Psoas muscle (tissue), 8 donors: ENCODE results near the gene CDK14. TPM values are rescaled to one million over a fixed set of nuclear protein-coding genes. Genes with fewer than 3 reads are reported as not detected.

Source experiments
- ATAC-seq, 4 donors: fragments of 200-7000 bp; cut with Tn5 transposase; one replicate each; pipeline ENCODE4 v1.9.1; 2020; ENCODE audit warnings: moderate library complexity in 3 of 4, mild to moderate bottlenecking in 2 of 4
- DNase-seq, 2 donors: peaks; one replicate each; pipeline ENCODE4 v3.0.0-alpha.2; 2020
- H3K27ac ChIP-seq: fragments of 200-600 bp; one replicate; pipeline ENCODE4 v1.8.0; 2022
- H3K27me3 ChIP-seq, 3 donors: fragments of 200-600 bp in 1 of 3; one replicate each; pipeline versions ENCODE4 v1.6.1 to v1.8.0; 2013 to 2022; ENCODE audit warnings: low read length in 2 of 3, mild to moderate bottlenecking in 2 of 3, moderate library complexity in 1 of 3; ENCODE audit not compliant: insufficient read depth in 3 of 3
- H3K36me3 ChIP-seq, 2 donors: fragments of 200-600 bp in 1 of 2; one replicate each; pipeline versions ENCODE4 v1.6.1 to v1.8.0; 2013 to 2022; ENCODE audit warnings: low read depth in 1 of 2, mild to moderate bottlenecking in 1 of 2, moderate library complexity in 1 of 2; ENCODE audit not compliant: insufficient read depth in 1 of 2
- H3K4me1 ChIP-seq: fragments of 200-600 bp; one replicate; pipeline ENCODE4 v1.8.0; 2022
- H3K4me3 ChIP-seq: fragments of 200-600 bp; one replicate; pipeline ENCODE4 v1.8.0; 2022; ENCODE audit warnings: mild to moderate bottlenecking
- H3K9me3 ChIP-seq: fragments of 200-600 bp; one replicate; pipeline ENCODE4 v1.8.0; 2022
- CTCF ChIP-seq: fragments of 200-600 bp; IDR thresholded peaks from one replicate; pipeline ENCODE4 v1.8.0; 2022; ENCODE audit warnings: antibody characterized with exemption
- WGBS, 3 donors: extraction: QIAGEN DNeasy Blood & Tissue Kit; methylation state at CpG; one replicate each; pipeline versions ENCODE4 v1.1.6 to v1.1.7; 2013; 5-methylcytosine and 5-hydroxymethylcytosine counted together
- intact Hi-C, 2 donors: fragments of 100-400 bp; cut with DNase I; formaldehyde crosslinking; loops; one replicate each; pipeline versions ENCODE4 v1.11.0 to v1.14.2; 2022
- polyA plus RNA-seq, 3 donors: library from polyadenylated mRNA; stranded (reverse); fragments of 200-250 nt; gene quantifications; one replicate each; pipeline ENCODE4 v1.2.3, GENCODE V29; 2013
- total RNA-seq, 4 donors: library from RNA; stranded (reverse); fragmentation: NEBNext Ultra II Directional in 2 of 4; extraction: Animal tissue kit (Norgen Biotek cat#: 25700) in 2 of 4; gene quantifications; one replicate each; pipeline versions ENCODE4 v1.2.1 to v1.2.4, GENCODE V29; 2021 to 2023
- donor health status: healthy with polysubstance abuse.
- donor health status: DM: no; HTN: no; CAD: no; lungs with moderate emphysema.
- donor health status: Bipolar disorder and iron deficiency.
- donor health status: healthy.
- donor health status: DM: yes; HTN: yes; CAD: no.
- donor health status: DM: no; HTN: no; CAD: no.
- donor health status: DM: no; HTN: no; CAD: no.
- donor health status: DM: yes; HTN: yes; CAD: no.

Gene CDK14
- total and polyA plus RNA-seq, 7 donors = 1.7 to 16.6 (median 10.6) TPM

DNA sequence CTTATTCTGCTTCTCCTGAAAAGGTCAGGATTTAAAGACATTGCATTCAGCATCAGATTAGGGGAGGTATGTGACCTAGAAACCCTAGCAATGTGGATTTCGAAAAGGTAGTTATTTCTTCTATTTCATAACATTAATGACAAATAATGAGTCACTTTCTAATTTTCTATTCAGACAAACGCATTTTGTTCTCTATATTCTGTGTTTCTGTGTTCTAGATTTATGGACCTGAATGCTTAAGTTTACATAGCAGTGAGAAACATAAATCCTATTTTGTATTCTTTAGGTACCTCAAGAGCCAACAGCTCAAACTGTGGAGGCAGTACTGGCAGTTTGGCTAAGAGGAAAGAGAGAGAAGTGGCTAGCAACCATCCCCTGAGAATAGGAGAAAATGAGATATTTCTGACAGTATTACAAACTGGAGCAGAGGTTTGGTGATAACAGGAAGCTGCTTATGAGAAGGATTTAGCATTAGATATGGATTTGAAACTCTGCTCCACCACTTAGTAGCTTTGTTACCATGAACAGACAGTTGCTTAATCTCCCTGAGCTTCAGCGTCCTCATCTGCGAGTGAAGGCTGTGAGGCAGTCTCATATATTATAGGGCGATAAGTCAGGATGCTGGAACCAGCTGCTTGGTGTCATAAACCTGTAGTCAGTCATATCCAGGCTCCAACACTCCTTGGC is 28.2 kb downstream of the CDK14 start:
- intact Hi-C loops = no loop called here
- no peak for TF ChIP-seq CTCF

GRCh38 chr7:90625051-90625450 is 28.9 kb downstream of the CDK14 start:
- no peak for TF ChIP-seq CTCF

More for the DNA sequence above, 28.2 kb downstream of the CDK14 start:
- ATAC-seq (peak in 2 of 4 donors; percentile 36 to 47), DNase-seq (no peak)
- no peaks in the 10 kb centered on the region for H3K9me3 ChIP-seq
- no peak overlapping the region for H3K4me3 ChIP-seq
- peaks cover 9% of the 10 kb centered on the region for H3K4me1 ChIP-seq
- 48 to 67% (median 55%) methylated on average over 5 of the region's 5 CpGs for WGBS, 3 donors
- H3K27me3 ChIP-seq = no peaks in the 10 kb centered on the region
- no peak overlapping the region for H3K27ac ChIP-seq
- H3K36me3 ChIP-seq = no peaks in the 10 kb centered on the region

GRCh38 chr7:90625562-90625961 is 29.4 kb downstream of the CDK14 start:
- H3K27me3 ChIP-seq = no peaks in the 10 kb centered on the region
- H3K36me3 ChIP-seq = no peaks in the 10 kb centered on the region
- H3K27ac ChIP-seq = no peak overlapping the region
- no peak overlapping the region for H3K4me3 ChIP-seq
- no peaks in the 10 kb centered on the region for H3K9me3 ChIP-seq
- no peak for ATAC-seq
- no peak for TF ChIP-seq CTCF
- WGBS, 3 donors = 30 to 35% (median 33%) methylated on average over 3 of the region's 3 CpGs
- intact Hi-C loops = loop anchor here in 1 of 2 donors (5.0 kb wide), 1 partner anchor 168 kb away; no protein-coding TSS in a partner anchor
- H3K4me1 ChIP-seq = peaks cover 9% of the 10 kb centered on the region
- peak in 1 of 2 donors; percentile 23 for DNase-seq

More at GRCh38 chr7:90625051-90625450, 28.9 kb downstream of the CDK14 start:
- no peak for ATAC-seq
- H3K4me3 ChIP-seq = no peak overlapping the region
- H3K4me1 ChIP-seq = peaks cover 9% of the 10 kb centered on the region
- H3K36me3 ChIP-seq = no peaks in the 10 kb centered on the region
- intact Hi-C loops = loop anchor here in 1 of 2 donors (5.0 kb wide), 1 partner anchor 168 kb away; no protein-coding TSS in a partner anchor
- H3K27ac ChIP-seq = no peak overlapping the region
- 75 to 84% (median 79%) methylated on average over 5 of the region's 5 CpGs for WGBS, 3 donors
- no peaks in the 10 kb centered on the region for H3K9me3 ChIP-seq
- DNase-seq = no peak
- no peaks in the 10 kb centered on the region for H3K27me3 ChIP-seq

GRCh38 chr7:90626013-90626412 is 29.9 kb downstream of the CDK14 start:
- Histone ChIP-seq H3K4me3 (no peak overlapping the region), H3K9me3 (no peaks in the 10 kb centered on the region), H3K4me1 (peaks cover 9% of the 10 kb centered on the region), H3K27ac (no peak overlapping the region), H3K36me3 (no peaks in the 10 kb centered on the region), H3K27me3 (no peaks in the 10 kb centered on the region)
- no peak for TF ChIP-seq CTCF
- intact Hi-C loops = loop anchor here in 1 of 2 donors (5.0 kb wide), 1 partner anchor 169 kb away; no protein-coding TSS in a partner anchor
- 81 to 86% (median 84%) methylated on average over 3 of the region's 3 CpGs for WGBS, 3 donors
- DNase-seq (no peak), ATAC-seq (no peak)
